LoVo (cell line): ENCODE data around the gene SIN3B.
"Not testable (repeated sequence)": the region's sequence is repeated elsewhere in the genome, so short reads cannot be mapped to it uniquely, and the experiment has no call there.

Source experiments
- DNase-seq: peaks from one replicate; pipeline ENCODE4 v3.0.0-alpha.2; 2016; ENCODE audit warnings: low spot score

SIN3B gene

GRCh38 chr19:16868423-16869130 is 39.4 kb downstream of the SIN3B start:
- no peak for DNase-seq

GRCh38 chr19:16869331-16869972 is 40.3 kb downstream of the SIN3B start:
- DNase-seq: no peak

- no peak for DNase-seq
These were observed 42.7 kb downstream of the SIN3B start for GRCh38 chr19:16871871-16872270.

- no peak for DNase-seq
These were observed 43.5 kb downstream of the SIN3B start for GRCh38 chr19:16872728-16873127.

GRCh38 chr19:16873594-16873993 is 44.4 kb downstream of the SIN3B start:
- DNase-seq: no peak

GRCh38 chr19:16874250-16874977 is 45.2 kb downstream of the SIN3B start:
- no peak for DNase-seq

- not testable (repeated sequence) for DNase-seq
These were observed 45.7 kb downstream of the SIN3B start for GRCh38 chr19:16874978-16875299.

- no peak for DNase-seq
These were observed 46.7 kb downstream of the SIN3B start for GRCh38 chr19:16875584-16876555.

GRCh38 chr19:16876904-16877361 is 47.7 kb downstream of the SIN3B start:
- DNase-seq: no peak

GRCh38 chr19:16877581-16877980 is 48.4 kb downstream of the SIN3B start:
- DNase-seq: no peak

GRCh38 chr19:16878181-16878965 is 49.2 kb downstream of the SIN3B start:
- no peak for DNase-seq

GRCh38 chr19:16880884-16881554 is 51.8 kb downstream of the SIN3B start:
- DNase-seq: no peak

GRCh38 chr19:16882146-16882545 is 52.9 kb downstream of the SIN3B start:
- DNase-seq: no peak

- DNase-seq: no peak
These were observed 54.3 kb downstream of the SIN3B start for GRCh38 chr19:16883522-16883921.

- no peak for DNase-seq
These were observed 56.0 kb downstream of the SIN3B start for GRCh38 chr19:16885166-16885565.

GRCh38 chr19:16886305-16886880 is 57.2 kb downstream of the SIN3B start:
- DNase-seq: peak; percentile 15

- DNase-seq: no peak
These were observed 58.4 kb downstream of the SIN3B start for GRCh38 chr19:16887353-16888265.

GRCh38 chr19:16888629-16889365 is 59.6 kb downstream of the SIN3B start, which contains the start of gene F2RL3:
TSS of gene F2RL3 (plus strand) at chr19:16888999. CDS start at chr19:16889190, 191 bp downstream.
- DNase-seq: no peak
